PC-9 (cell line): ENCODE data around the gene SMIM11. TPM values are rescaled to one million over a fixed set of nuclear protein-coding genes. Genes with fewer than 3 reads are reported as not detected.
"Not testable (repeated sequence)": the region's sequence is repeated elsewhere in the genome, so short reads cannot be mapped to it uniquely, and the experiment has no call there.

Source experiments
- BruUV-seq: library from RNA; stranded (reverse); fragments of 400-500 nt; replicated peaks from 2 replicates; lab custom pipeline; 2021; lab: Mats Ljungman, UMichigan
- CTCF ChIA-PET: fragments of 300-600 bp; sonication (Branson Sonifier 250); formaldehyde crosslinking; loops from one replicate; lab custom pipeline; 2022; ENCODE audit warnings: antibody characterized with exemption; lab: Charles Lee
- POLR2A ChIA-PET: fragments of 300-600 bp; sonication (Branson Sonifier 250); formaldehyde crosslinking; loops from one replicate; lab custom pipeline; 2022; ENCODE audit warnings: antibody characterized with exemption; ENCODE audit not compliant: unreplicated experiment; lab: Charles Lee
- DNase-seq, 2 experiments: peaks; one replicate each; pipeline versions ENCODE4 v3.0.0 to v3.0.0-alpha.2; 2015 to 2022; ENCODE audit warnings: mixed read lengths in 1 of 2
- H2AFZ ChIP-seq: fragments of 200-600 bp; sonication (generic); 2 replicates; pipeline ENCODE4 v1.8.1; 2017; ENCODE audit warnings: antibody characterized with exemption
- H3F3A ChIP-seq: fragments of 200-600 bp; sonication (generic); 2 replicates; pipeline ENCODE4 v1.8.1; 2017; ENCODE audit warnings: antibody characterized with exemption, mild to moderate bottlenecking, low read depth; ENCODE audit not compliant: insufficient read depth
- H3K27ac ChIP-seq: fragments of 200-600 bp; sonication (generic); 2 replicates; pipeline ENCODE4 v1.6.1; 2016; ENCODE audit warnings: mixed run types
- H3K27me3 ChIP-seq: fragments of 200-600 bp; sonication (generic); 2 replicates; pipeline ENCODE4 v1.6.1; 2016; ENCODE audit warnings: low read depth, mixed run types; ENCODE audit not compliant: insufficient read depth
- H3K36me3 ChIP-seq: fragments of 200-600 bp; sonication (generic); 2 replicates; pipeline ENCODE4 v1.6.1; 2016; ENCODE audit warnings: low read depth, mixed run types
- H3K4me1 ChIP-seq: fragments of 200-600 bp; sonication (generic); replicated peaks from 2 replicates; pipeline ENCODE4 v1.6.1; 2016; ENCODE audit warnings: mixed run types; ENCODE audit not compliant: insufficient read depth
- H3K4me2 ChIP-seq: fragments of 200-600 bp; sonication (generic); 2 replicates; pipeline ENCODE4 v1.6.1; 2017; ENCODE audit warnings: mixed run types
- H3K4me3 ChIP-seq: fragments of 200-600 bp; sonication (generic); 2 replicates; pipeline ENCODE4 v1.6.1; 2016; ENCODE audit warnings: mixed run types
- H3K79me2 ChIP-seq: fragments of 200-600 bp; sonication (generic); 2 replicates; pipeline ENCODE4 v1.6.1; 2017; ENCODE audit warnings: low read depth, mixed run types
- H3K9me2 ChIP-seq: fragments of 200-600 bp; sonication (generic); 2 replicates; pipeline ENCODE4 v1.8.1; 2017; ENCODE audit warnings: mild to moderate bottlenecking; ENCODE audit not compliant: insufficient read depth
- H3K9me3 ChIP-seq: fragments of 200-600 bp; sonication (generic); 2 replicates; pipeline ENCODE4 v1.8.1; 2016; ENCODE audit warnings: low read depth; ENCODE audit not compliant: insufficient read depth
- H4K20me1 ChIP-seq: fragments of 200-600 bp; sonication (generic); 2 replicates; pipeline ENCODE4 v1.8.1; 2017; ENCODE audit not compliant: insufficient read depth
- CTCF ChIP-seq: fragments of 200-600 bp; sonication (generic); conservative IDR thresholded peaks from 2 replicates; pipeline ENCODE4 v1.6.1; 2017; ENCODE audit warnings: mixed run types, antibody characterized with exemption, mild to moderate bottlenecking, moderate library complexity
- EZH2 ChIP-seq: fragments of 200-600 bp; sonication (generic); IDR thresholded peaks from 2 replicates; pipeline ENCODE4 v1.8.0; 2017; ENCODE audit warnings: antibody characterized with exemption, low read depth
- intact Hi-C: fragments of 100-400 bp; cut with micrococcal nuclease; formaldehyde crosslinking; loops from one replicate; pipeline ENCODE4 v1.10.0; 2022; ENCODE audit not compliant: unreplicated experiment
- total RNA-seq: library from RNA; stranded (reverse); gene quantifications from 2 replicates; pipeline ENCODE4 v1.2.3, GENCODE V29; 2021

Gene SMIM11
- total RNA-seq, 1 experiment from 2014 or later: 3.1 TPM

- Histone ChIP-seq H3K27ac (no peak overlapping the region), H3F3A (no peaks in the 10 kb centered on the region), H3K9me2 (no peaks in the 10 kb centered on the region), H3K4me1 (no peaks in the 10 kb centered on the region), H3K79me2 (no peaks in the 10 kb centered on the region), H4K20me1 (no peaks in the 10 kb centered on the region), H3K9me3 (no peaks in the 10 kb centered on the region), H3K4me3 (no peak overlapping the region), H3K36me3 (no peaks in the 10 kb centered on the region), H2AFZ (no peak overlapping the region), H3K4me2 (no peak overlapping the region), H3K27me3 (no peaks in the 10 kb centered on the region)
- intact Hi-C loops: no loop called here
- ChIA-PET CTCF (no interaction called here), POLR2A (no interaction called here)
- DNase-seq: no peak
- BruUV-seq: no TSS peak
- TF ChIP-seq CTCF (no peak), EZH2 (no peak)
Observed at GRCh38 chr21:34372321-34372720, 3.0 kb upstream of the SMIM11 start.

GRCh38 chr21:34374462-34374861, 845 bp upstream of the SMIM11 start:
- BruUV-seq, H3K4me3 ChIP-seq, POLR2A ChIA-PET, intact Hi-C loops, H3K27me3 ChIP-seq, H3K4me2 ChIP-seq, DNase-seq, H3K4me1 ChIP-seq, H3K9me2 ChIP-seq, H2AFZ ChIP-seq, H3K9me3 ChIP-seq, H3K79me2 ChIP-seq, H3K36me3 ChIP-seq, H4K20me1 ChIP-seq, H3F3A ChIP-seq, CTCF ChIA-PET, H3K27ac ChIP-seq: not testable (repeated sequence)

GRCh38 chr21:34375619-34375972, 289 bp downstream of the SMIM11 start:
- BruUV-seq, H3K9me2 ChIP-seq, CTCF ChIA-PET: not testable (repeated sequence)

GRCh38 chr21:34383138-34383537, 7.8 kb downstream of the SMIM11 start:
- H3K27ac ChIP-seq, intact Hi-C loops, H3K4me1 ChIP-seq, H2AFZ ChIP-seq, H3F3A ChIP-seq, CTCF ChIA-PET, H3K4me3 ChIP-seq, BruUV-seq, H3K9me2 ChIP-seq, H4K20me1 ChIP-seq, H3K79me2 ChIP-seq, H3K27me3 ChIP-seq, H3K36me3 ChIP-seq, POLR2A ChIA-PET, H3K9me3 ChIP-seq, DNase-seq, H3K4me2 ChIP-seq: not testable (repeated sequence)

More at GRCh38 chr21:34375619-34375972, 289 bp downstream of the SMIM11 start:
- H3K4me2 ChIP-seq, H3K4me1 ChIP-seq, H3K27me3 ChIP-seq, POLR2A ChIA-PET, H3K9me3 ChIP-seq, H3F3A ChIP-seq, intact Hi-C loops, H3K27ac ChIP-seq, H2AFZ ChIP-seq, H3K79me2 ChIP-seq, H3K36me3 ChIP-seq, DNase-seq, H4K20me1 ChIP-seq, H3K4me3 ChIP-seq: not testable (repeated sequence)

GRCh38 chr21:34383724-34384415, 8.6 kb downstream of the SMIM11 start:
- CTCF ChIA-PET, H3K27ac ChIP-seq, H3F3A ChIP-seq, H3K9me3 ChIP-seq, H3K4me1 ChIP-seq, H3K4me3 ChIP-seq, H2AFZ ChIP-seq, H3K4me2 ChIP-seq, intact Hi-C loops, DNase-seq, H4K20me1 ChIP-seq, BruUV-seq, H3K36me3 ChIP-seq, H3K79me2 ChIP-seq, H3K9me2 ChIP-seq, H3K27me3 ChIP-seq, POLR2A ChIA-PET: not testable (repeated sequence)

GRCh38 chr21:34400522-34400921, 25.2 kb downstream of the SMIM11 start:
- H3K9me2 ChIP-seq, H3K27me3 ChIP-seq, H3K79me2 ChIP-seq, DNase-seq, CTCF ChIA-PET, H2AFZ ChIP-seq, H3K4me3 ChIP-seq, BruUV-seq, H3K4me2 ChIP-seq, POLR2A ChIA-PET, H3K4me1 ChIP-seq, intact Hi-C loops, H3K27ac ChIP-seq, H4K20me1 ChIP-seq, H3K9me3 ChIP-seq, H3K36me3 ChIP-seq, H3F3A ChIP-seq: not testable (repeated sequence)

GRCh38 chr21:34404742-34405141, 29.4 kb downstream of the SMIM11 start:
- H3K79me2 ChIP-seq, H3K27ac ChIP-seq, H3K4me3 ChIP-seq, DNase-seq, H3K9me3 ChIP-seq, H2AFZ ChIP-seq, BruUV-seq, H3K4me1 ChIP-seq, H3K9me2 ChIP-seq, POLR2A ChIA-PET, H3F3A ChIP-seq, intact Hi-C loops, H4K20me1 ChIP-seq, H3K36me3 ChIP-seq, H3K27me3 ChIP-seq, H3K4me2 ChIP-seq, CTCF ChIA-PET: not testable (repeated sequence)
